ENCODE data around the gene FHIT. TPM values are rescaled to one million over a fixed set of nuclear protein-coding genes. Genes with fewer than 3 reads are reported as not detected.

The FHIT gene
- total RNA-seq, 2 experiments from 2014 or later = 6.5 to 9.0 TPM

- CTCF ChIA-PET = no interaction called here
- Mint-ChIP-seq H3K4me1 (no peaks in the 10 kb centered on the region), H3K4me3 (no peak overlapping the region), H3K27ac (no peak overlapping the region), H3K36me3 (no peaks in the 10 kb centered on the region), H3K27me3 (no peaks in the 10 kb centered on the region), H3K9me3 (ENCODE audit: low read depth) (no peaks in the 10 kb centered on the region)
- no peak for ATAC-seq
- no peak for DNase-seq
Measured at GRCh38 chr3:60630953-60631352, 620.3 kb downstream of the FHIT start.

- no peaks in the 10 kb centered on the region for H3K4me1 Mint-ChIP-seq
- CTCF ChIA-PET = no interaction called here
- H3K27me3 Mint-ChIP-seq = no peaks in the 10 kb centered on the region
- no peaks in the 10 kb centered on the region for H3K9me3 Mint-ChIP-seq (ENCODE audit: low read depth)
- H3K4me3 Mint-ChIP-seq = no peak overlapping the region
- no peak for DNase-seq
- ATAC-seq = no peak
- no peaks in the 10 kb centered on the region for H3K36me3 Mint-ChIP-seq
- no peak overlapping the region for H3K27ac Mint-ChIP-seq
Measured at GRCh38 chr3:60629816-60630215, 621.4 kb downstream of the FHIT start.

GRCh38 chr3:60622349-60622748, 628.9 kb downstream of the FHIT start:
- ATAC-seq (no peak), DNase-seq (no peak)
- Mint-ChIP-seq H3K36me3 (no peaks in the 10 kb centered on the region), H3K4me1 (no peaks in the 10 kb centered on the region), H3K4me3 (no peak overlapping the region), H3K27me3 (no peaks in the 10 kb centered on the region), H3K9me3 (ENCODE audit: low read depth) (no peaks in the 10 kb centered on the region), H3K27ac (no peak overlapping the region)
- CTCF ChIA-PET = no interaction called here

GRCh38 chr3:60617188-60617587, 634.1 kb downstream of the FHIT start:
- no peaks in the 10 kb centered on the region for H3K27me3 Mint-ChIP-seq
- CTCF ChIA-PET = no interaction called here
- no peak overlapping the region for H3K4me3 Mint-ChIP-seq
- no peaks in the 10 kb centered on the region for H3K36me3 Mint-ChIP-seq
- H3K27ac Mint-ChIP-seq = no peak overlapping the region
- H3K9me3 Mint-ChIP-seq (ENCODE audit: low read depth) = peaks cover 3% of the 10 kb centered on the region
- DNase-seq = no peak
- no peaks in the 10 kb centered on the region for H3K4me1 Mint-ChIP-seq
- ATAC-seq = no peak

GRCh38 chr3:60613769-60614303, 637.4 kb downstream of the FHIT start:
- H3K9me3 Mint-ChIP-seq (ENCODE audit: low read depth) = peaks cover 5% of the 10 kb centered on the region
- H3K4me1 Mint-ChIP-seq = no peaks in the 10 kb centered on the region
- no peak for DNase-seq
- H3K27me3 Mint-ChIP-seq = no peaks in the 10 kb centered on the region
- no peak overlapping the region for H3K4me3 Mint-ChIP-seq
- CTCF ChIA-PET = no interaction called here
- ATAC-seq = no peak
- no peaks in the 10 kb centered on the region for H3K36me3 Mint-ChIP-seq
- no peak overlapping the region for H3K27ac Mint-ChIP-seq

- Mint-ChIP-seq H3K27ac (no peak overlapping the region), H3K4me3 (no peak overlapping the region), H3K36me3 (no peaks in the 10 kb centered on the region), H3K9me3 (ENCODE audit: low read depth) (peaks cover 2% of the 10 kb centered on the region), H3K4me1 (no peaks in the 10 kb centered on the region), H3K27me3 (no peaks in the 10 kb centered on the region)
- DNase-seq (no peak), ATAC-seq (no peak)
- CTCF ChIA-PET = interaction anchor here (1.4 kb wide), 1 partner anchor 10 kb away, joined by 3 read pairs; no protein-coding TSS in a partner anchor
Measured at GRCh38 chr3:60610441-60611112, 640.7 kb downstream of the FHIT start.

GRCh38 chr3:60609446-60609845, 641.8 kb downstream of the FHIT start:
- no peaks in the 10 kb centered on the region for H3K4me1 Mint-ChIP-seq

GRCh38 chr3:60603860-60604259, 647.4 kb downstream of the FHIT start:
- H3K36me3 Mint-ChIP-seq = no peaks in the 10 kb centered on the region
- no peak overlapping the region for H3K27ac Mint-ChIP-seq
- H3K4me1 Mint-ChIP-seq = peaks cover 6% of the 10 kb centered on the region
- DNase-seq = no peak
- CTCF ChIA-PET = no interaction called here
- no peaks in the 10 kb centered on the region for H3K27me3 Mint-ChIP-seq
- no peak for ATAC-seq
- no peak overlapping the region for H3K4me3 Mint-ChIP-seq
- H3K9me3 Mint-ChIP-seq (ENCODE audit: low read depth) = no peaks in the 10 kb centered on the region

More at GRCh38 chr3:60609446-60609845, 641.8 kb downstream of the FHIT start:
- no peak for DNase-seq
- no peak for ATAC-seq
- Mint-ChIP-seq H3K4me3 (no peak overlapping the region), H3K27ac (no peak overlapping the region), H3K27me3 (no peaks in the 10 kb centered on the region), H3K36me3 (no peaks in the 10 kb centered on the region), H3K9me3 (ENCODE audit: low read depth) (peaks cover 2% of the 10 kb centered on the region)
- CTCF ChIA-PET = no interaction called here

- CTCF ChIA-PET = interaction anchor here (1.4 kb wide), 1 partner anchor 10 kb away, joined by 3 read pairs; no protein-coding TSS in a partner anchor
- H3K4me1 Mint-ChIP-seq = peaks cover 6% of the 10 kb centered on the region
- DNase-seq (no peak), ATAC-seq (no peak)
- no peak overlapping the region for H3K27ac Mint-ChIP-seq
- no peaks in the 10 kb centered on the region for H3K9me3 Mint-ChIP-seq (ENCODE audit: low read depth)
- no peak overlapping the region for H3K4me3 Mint-ChIP-seq
- H3K27me3 Mint-ChIP-seq = no peaks in the 10 kb centered on the region
- H3K36me3 Mint-ChIP-seq = no peaks in the 10 kb centered on the region
Measured at GRCh38 chr3:60600848-60601247, 650.4 kb downstream of the FHIT start.

GRCh38 chr3:60599586-60599985, 651.7 kb downstream of the FHIT start:
- no peaks in the 10 kb centered on the region for H3K9me3 Mint-ChIP-seq (ENCODE audit: low read depth)
- no peaks in the 10 kb centered on the region for H3K27me3 Mint-ChIP-seq
- peaks cover 6% of the 10 kb centered on the region for H3K4me1 Mint-ChIP-seq
- no peak overlapping the region for H3K4me3 Mint-ChIP-seq
- ATAC-seq = no peak
- no peak for DNase-seq
- CTCF ChIA-PET = no interaction called here
- H3K36me3 Mint-ChIP-seq = no peaks in the 10 kb centered on the region
- no peak overlapping the region for H3K27ac Mint-ChIP-seq

GRCh38 chr3:60598671-60599070, 652.6 kb downstream of the FHIT start:
- ATAC-seq (no peak), DNase-seq (no peak)
- H3K27me3 Mint-ChIP-seq = no peaks in the 10 kb centered on the region
- H3K4me1 Mint-ChIP-seq = peaks cover 6% of the 10 kb centered on the region
- H3K9me3 Mint-ChIP-seq (ENCODE audit: low read depth) = no peaks in the 10 kb centered on the region
- no peak overlapping the region for H3K27ac Mint-ChIP-seq
- no peaks in the 10 kb centered on the region for H3K36me3 Mint-ChIP-seq
- no peak overlapping the region for H3K4me3 Mint-ChIP-seq
- CTCF ChIA-PET = no interaction called here

- Mint-ChIP-seq H3K9me3 (ENCODE audit: low read depth) (no peaks in the 10 kb centered on the region), H3K27ac (no peak overlapping the region), H3K27me3 (no peaks in the 10 kb centered on the region), H3K36me3 (no peaks in the 10 kb centered on the region), H3K4me1 (no peaks in the 10 kb centered on the region), H3K4me3 (no peak overlapping the region)
- DNase-seq (no peak), ATAC-seq (no peak)
- CTCF ChIA-PET = no interaction called here
Measured at GRCh38 chr3:60594025-60594424, 657.2 kb downstream of the FHIT start.

GRCh38 chr3:60591267-60591666, 660.0 kb downstream of the FHIT start:
- CTCF ChIA-PET = no interaction called here
- H3K27ac Mint-ChIP-seq = no peak overlapping the region
- H3K27me3 Mint-ChIP-seq = no peaks in the 10 kb centered on the region
- DNase-seq = no peak
- peaks cover 4% of the 10 kb centered on the region for H3K9me3 Mint-ChIP-seq (ENCODE audit: low read depth)
- H3K4me3 Mint-ChIP-seq = no peak overlapping the region
- ATAC-seq = no peak
- no peaks in the 10 kb centered on the region for H3K36me3 Mint-ChIP-seq
- no peaks in the 10 kb centered on the region for H3K4me1 Mint-ChIP-seq

- Mint-ChIP-seq H3K36me3 (no peaks in the 10 kb centered on the region), H3K27ac (no peak overlapping the region), H3K4me3 (no peak overlapping the region), H3K9me3 (ENCODE audit: low read depth) (peaks cover 4% of the 10 kb centered on the region), H3K27me3 (no peaks in the 10 kb centered on the region), H3K4me1 (no peaks in the 10 kb centered on the region)
- ATAC-seq = no peak
- CTCF ChIA-PET = no interaction called here
- DNase-seq = no peak
Measured at GRCh38 chr3:60588806-60589205, 662.4 kb downstream of the FHIT start.
